Right lobe of liver (tissue), 6 donors: ENCODE data around the gene VASN. TPM values are rescaled to one million over a fixed set of nuclear protein-coding genes. Genes with fewer than 3 reads are reported as not detected.
A peak's percentile ranks its signal among the peaks of the same experiment; 100 is the strongest.

Experiments used
- ATAC-seq, 4 donors: fragments of 200-7000 bp; cut with Tn5 transposase; one replicate each; pipeline ENCODE4 v1.9.1; 2020; ENCODE audit warnings: mild to moderate bottlenecking in 4 of 4, moderate library complexity in 4 of 4
- DNase-seq, 3 donors: peaks; one replicate each; pipeline ENCODE4 v3.0.0-alpha.2; 2020
- H3K27ac ChIP-seq, 3 donors: fragments of 200-600 bp; one replicate each; pipeline ENCODE4 v1.8.0; 2022
- H3K27me3 ChIP-seq, 2 donors: fragments of 200-600 bp; one replicate each; pipeline ENCODE4 v1.8.0; 2022
- H3K36me3 ChIP-seq, 4 donors: fragments of 200-600 bp; sonication (generic) in 1 of 4; one replicate each; pipeline versions ENCODE4 v1.5.1 to v1.8.0; 2017 to 2022; ENCODE audit warnings: control low read depth in 1 of 4
- H3K4me1 ChIP-seq, 4 donors: fragments of 200-600 bp; sonication (generic) in 1 of 4; one replicate each; pipeline versions ENCODE4 v1.5.1 to v1.8.0; 2017 to 2022; ENCODE audit warnings: control low read depth in 1 of 4
- H3K4me3 ChIP-seq, 3 donors: fragments of 200-600 bp; one replicate each; pipeline ENCODE4 v1.8.0; 2022
- H3K9me3 ChIP-seq, 4 donors: fragments of 200-600 bp; sonication (generic) in 1 of 4; one replicate each; pipeline versions ENCODE4 v1.5.1 to v1.8.0; 2017 to 2022; ENCODE audit warnings: control low read depth in 1 of 4
- POLR2A ChIP-seq: fragments of 450-650 bp; IDR thresholded peaks from one replicate; pipeline ENCODE4 v1.6.1; 2017; ENCODE audit warnings: antibody characterized with exemption, mild to moderate bottlenecking
- WGBS: methylation state at CpG from one replicate; pipeline ENCODE4 v1.1.6; 2018; ENCODE audit warnings: low coverage, low lambda C conversion rate; ENCODE audit not compliant: insufficient coverage; ENCODE audit errors: missing lambda C conversion rate; 5-methylcytosine and 5-hydroxymethylcytosine counted together
- intact Hi-C, 2 donors: fragments of 100-400 bp; cut with DNase I; formaldehyde crosslinking; loops; one replicate each; pipeline versions ENCODE4 v1.11.2 to v1.14.1; 2022
- total RNA-seq, 6 experiments: library from RNA; depleted of rRNA in 2 of 6; stranded (reverse); fragments of >200 nt in 2 of 6; fragmentation: NEBNext Ultra II Directional in 3 of 6; extraction: Animal tissue kit (Norgen Biotek cat#: 25700) in 3 of 6; gene quantifications; one replicate each; pipeline versions ENCODE4 v1.1.0 to v1.2.4, GENCODE V29; 2016 to 2023
- TF ChIP-seq, protein P1 (sequence below), 4 donors: fragments of 200-600 bp in 3 of 4; fragments of 450-650 bp in 1 of 4; IDR thresholded peaks; one replicate each; pipeline versions ENCODE4 v1.5.1 to v1.8.0; 2016 to 2022; ENCODE audit warnings: antibody characterized with exemption in 4 of 4, mild to moderate bottlenecking in 2 of 4
- donor health status: DM: no; HTN: yes; CAD: no.
- donor health status: DM: no; HTN: no; CAD: no.
- donor health status: DM: no; HTN: no; CAD: no.
- donor health status: DM: no; HTN: yes; CAD: no.
- donor health status: DM: no; HTN: yes; CAD: no.

VASN gene
- total RNA-seq, 6 experiments from 2014 or later, result 13.5 to 22.9 (median 16.8) TPM

GRCh38 chr16:4412854-4413253 lies 41.2 kb downstream of the VASN start:
- Histone ChIP-seq H3K4me3 (no peak overlapping the region), H3K27ac (no peak overlapping the region), H3K27me3 (no peaks in the 10 kb centered on the region), H3K4me1 (peaks cover 0 to 4% (median 2%) of the 10 kb centered on the region in 4 donors), H3K36me3 (peaks cover 0 to 4% (median 0%) of the 10 kb centered on the region in 4 donors), H3K9me3 (no peaks in the 10 kb centered on the region)
- intact Hi-C loops, result no loop called here
- TF ChIP-seq POLR2A, result no peak
- TF ChIP-seq, protein P1, sequence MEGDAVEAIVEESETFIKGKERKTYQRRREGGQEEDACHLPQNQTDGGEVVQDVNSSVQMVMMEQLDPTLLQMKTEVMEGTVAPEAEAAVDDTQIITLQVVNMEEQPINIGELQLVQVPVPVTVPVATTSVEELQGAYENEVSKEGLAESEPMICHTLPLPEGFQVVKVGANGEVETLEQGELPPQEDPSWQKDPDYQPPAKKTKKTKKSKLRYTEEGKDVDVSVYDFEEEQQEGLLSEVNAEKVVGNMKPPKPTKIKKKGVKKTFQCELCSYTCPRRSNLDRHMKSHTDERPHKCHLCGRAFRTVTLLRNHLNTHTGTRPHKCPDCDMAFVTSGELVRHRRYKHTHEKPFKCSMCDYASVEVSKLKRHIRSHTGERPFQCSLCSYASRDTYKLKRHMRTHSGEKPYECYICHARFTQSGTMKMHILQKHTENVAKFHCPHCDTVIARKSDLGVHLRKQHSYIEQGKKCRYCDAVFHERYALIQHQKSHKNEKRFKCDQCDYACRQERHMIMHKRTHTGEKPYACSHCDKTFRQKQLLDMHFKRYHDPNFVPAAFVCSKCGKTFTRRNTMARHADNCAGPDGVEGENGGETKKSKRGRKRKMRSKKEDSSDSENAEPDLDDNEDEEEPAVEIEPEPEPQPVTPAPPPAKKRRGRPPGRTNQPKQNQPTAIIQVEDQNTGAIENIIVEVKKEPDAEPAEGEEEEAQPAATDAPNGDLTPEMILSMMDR (IDR thresholded peaks at IDR 0.05), result no peak
- 94% methylated on average over 2 of the region's 4 CpGs for WGBS
- no peak for ATAC-seq
- DNase-seq, result no peak

DNA sequence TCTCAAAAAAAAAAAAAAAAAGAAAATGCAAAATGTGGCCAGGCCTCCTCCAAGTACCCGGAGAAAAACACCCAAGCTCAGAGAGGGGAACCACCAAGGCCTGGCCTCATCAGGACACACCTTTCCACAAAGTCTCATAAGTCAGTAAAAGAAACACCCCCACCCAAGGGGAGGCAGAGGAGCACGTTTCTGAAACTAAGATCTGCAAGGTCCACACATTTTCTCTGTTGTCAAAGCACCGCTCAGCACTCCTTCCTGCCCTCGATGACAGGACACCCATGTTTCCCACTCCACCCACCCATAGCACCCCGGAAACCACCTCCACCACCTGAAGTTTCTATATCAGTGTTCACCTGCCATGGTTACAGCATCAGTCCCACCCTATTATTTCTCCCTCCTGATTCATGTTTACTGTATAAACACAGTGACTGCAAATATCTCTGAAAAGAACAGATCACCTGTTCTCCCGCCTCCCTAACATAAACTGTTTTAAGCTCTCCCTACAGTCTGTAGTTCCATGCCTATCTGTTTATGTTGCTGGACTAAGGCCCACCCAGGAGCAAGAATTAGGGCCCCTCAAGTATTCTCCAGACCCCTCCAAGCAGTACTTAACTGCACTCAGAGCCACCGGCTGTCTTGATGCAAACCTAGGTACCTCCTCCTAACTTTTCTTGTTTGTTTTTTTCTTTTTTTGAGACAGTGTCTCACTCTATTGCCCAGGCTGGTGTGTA lies 42.7 kb downstream of the VASN start:
- TF ChIP-seq, protein P1 (IDR thresholded peaks at IDR 0.05), result no peak
- TF ChIP-seq POLR2A, result no peak
- Histone ChIP-seq H3K4me1 (peaks cover 0 to 4% (median 2%) of the 10 kb centered on the region in 4 donors), H3K36me3 (no peaks in the 10 kb centered on the region), H3K4me3 (peak overlapping the region in 1 of 3 donors; percentile 6), H3K9me3 (no peaks in the 10 kb centered on the region), H3K27me3 (no peaks in the 10 kb centered on the region), H3K27ac (no peak overlapping the region)
- intact Hi-C loops, result no loop called here
- ATAC-seq (no peak), DNase-seq (no peak)
- WGBS, result 70% methylated on average over 5 of the region's 7 CpGs

- intact Hi-C loops, result no loop called here
- no peaks in the 10 kb centered on the region for H3K36me3 ChIP-seq
- H3K4me3 ChIP-seq, result peak overlapping the region; percentile 85 to 99 (median 91)
- no peaks in the 10 kb centered on the region for H3K9me3 ChIP-seq
- H3K4me1 ChIP-seq, result peaks cover 0 to 4% (median 2%) of the 10 kb centered on the region in 4 donors
- ATAC-seq, result peak; percentile 28 to 41 (median 30)
- TF ChIP-seq POLR2A, result no peak
- TF ChIP-seq, protein P1 (IDR thresholded peaks at IDR 0.05), result peak in 1 of 4 donors; percentile 6
- DNase-seq, result peak; percentile 71 to 78 (median 73)
- H3K27me3 ChIP-seq, result no peaks in the 10 kb centered on the region
- peak overlapping the region; percentile 62 to 92 (median 75) for H3K27ac ChIP-seq
- 3% methylated on average over 13 of the region's 44 CpGs for WGBS
Measured at GRCh38 chr16:4415538-4416199, 44.0 kb downstream of the VASN start.

- peak; percentile 98 to 99 (median 99) for DNase-seq
- WGBS, result 1% methylated on average over 24 of the region's 92 CpGs
- no peaks in the 10 kb centered on the region for H3K36me3 ChIP-seq
- H3K27ac ChIP-seq, result peak within 1 kb of the TSS; percentile 62 to 92 (median 75)
- ATAC-seq, result peak; percentile 95 to 98 (median 96)
- peaks cover 0 to 4% (median 2%) of the 10 kb centered on the region in 4 donors for H3K4me1 ChIP-seq
- peak within 1 kb of the TSS; percentile 85 to 99 (median 91) for H3K4me3 ChIP-seq
- TF ChIP-seq POLR2A, result peak; percentile 85
- TF ChIP-seq, protein P1 (IDR thresholded peaks at IDR 0.05), result no peak
- intact Hi-C loops, result no loop called here
- H3K9me3 ChIP-seq, result no peaks in the 10 kb centered on the region
- H3K27me3 ChIP-seq, result no peaks in the 10 kb centered on the region
Measured at GRCh38 chr16:4416200-4417032, 44.8 kb downstream of the VASN start, which contains the start of gene CORO7. Gene CORO7 (minus strand): TSS chr16:4416596. CDS start chr16:4416518, 78 bp downstream.
